Epithelial cell of esophagus (primary cell): ENCODE data around the gene SPN.
A peak's percentile ranks its signal among the peaks of the same experiment; 100 is the strongest.
"Not testable (repeated sequence)": the region's sequence is repeated elsewhere in the genome, so short reads cannot be mapped to it uniquely, and the experiment has no call there.

Experiments used
- DNase-seq: peaks from one replicate; pipeline ENCODE4 v3.0.0; 2010; ENCODE audit warnings: low read depth
- H3K4me3 ChIP-seq: 2 replicates; pipeline ENCODE4 v1.5.1; 2011; ENCODE audit warnings: mild to moderate bottlenecking, low read length, control low read depth
- CTCF ChIP-seq: IDR thresholded peaks from 2 replicates; pipeline ENCODE4 v1.5.1; 2011; ENCODE audit warnings: low read depth, mild to moderate bottlenecking, low read length, control low read depth, inconsistent platforms; ENCODE audit not compliant: insufficient read depth; ENCODE audit errors: missing control alignments

The SPN gene

DNA sequence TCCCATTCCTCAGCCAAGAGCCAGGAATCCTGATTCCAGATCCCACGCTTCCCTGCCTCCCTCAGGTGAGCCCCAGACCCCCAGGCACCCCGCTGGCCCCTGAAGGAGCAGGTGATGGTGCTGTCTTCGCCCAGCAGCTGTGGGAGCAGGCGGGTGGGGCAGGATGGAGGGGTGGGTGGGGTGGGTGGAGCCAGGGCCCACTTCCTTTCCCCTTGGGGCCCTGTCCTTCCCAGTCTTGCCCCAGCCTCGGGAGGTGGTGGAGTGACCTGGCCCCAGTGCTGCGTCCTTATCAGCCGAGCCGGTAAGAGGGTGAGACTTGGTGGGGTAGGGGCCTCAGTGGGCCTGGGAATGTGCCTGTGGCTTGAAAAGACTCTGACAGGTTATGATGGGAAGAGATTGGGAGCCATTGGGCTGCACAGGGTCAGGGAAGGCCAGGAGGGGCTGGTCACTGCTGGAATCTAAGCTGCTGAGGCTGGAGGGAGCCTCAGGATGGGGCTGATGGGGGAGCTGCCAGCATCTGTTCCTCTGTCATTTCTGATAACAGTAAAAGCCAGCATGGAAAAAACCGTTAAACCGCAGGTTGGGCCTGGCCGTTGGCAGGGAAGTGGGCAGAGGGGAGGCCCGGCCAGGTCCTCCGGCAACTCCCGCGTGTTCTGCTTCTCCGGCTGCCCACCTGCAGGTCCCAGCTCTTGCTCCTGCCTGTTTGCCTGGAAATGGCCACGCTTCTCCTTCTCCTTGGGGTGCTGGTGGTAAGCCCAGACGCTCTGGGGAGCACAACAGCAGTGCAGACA lies at the start of gene SPN:
Gene SPN, plus strand, starts transcription at position 232 of the 791 bp plus-strand sequence. Its CDS starts 482 bp downstream, at position 714.
- no peak for DNase-seq
- no peak for TF ChIP-seq CTCF
- no peak within 1 kb of the TSS for H3K4me3 ChIP-seq

- peak overlapping the region; percentile 61 for H3K4me3 ChIP-seq
- peak; percentile 82 for DNase-seq
Measured at GRCh38 chr16:29613307-29614057, 49.6 kb upstream of the SPN start.

GRCh38 chr16:29614691-29615314 lies 48.2 kb upstream of the SPN start:
- not testable (repeated sequence) for H3K4me3 ChIP-seq, DNase-seq

- DNase-seq, H3K4me3 ChIP-seq: not testable (repeated sequence)
Measured at GRCh38 chr16:29616127-29616526, 46.9 kb upstream of the SPN start.

- H3K4me3 ChIP-seq, DNase-seq: not testable (repeated sequence)
Measured at GRCh38 chr16:29620591-29620990, 42.5 kb upstream of the SPN start.

GRCh38 chr16:29622738-29623137 lies 40.3 kb upstream of the SPN start:
- H3K4me3 ChIP-seq, DNase-seq: not testable (repeated sequence)

GRCh38 chr16:29623253-29623652 lies 39.8 kb upstream of the SPN start:
- not testable (repeated sequence) for DNase-seq, H3K4me3 ChIP-seq

GRCh38 chr16:29625114-29625513 lies 37.9 kb upstream of the SPN start:
- H3K4me3 ChIP-seq, DNase-seq: not testable (repeated sequence)

- H3K4me3 ChIP-seq, DNase-seq: not testable (repeated sequence)
Measured at GRCh38 chr16:29626778-29627331, 36.2 kb upstream of the SPN start.

DNA sequence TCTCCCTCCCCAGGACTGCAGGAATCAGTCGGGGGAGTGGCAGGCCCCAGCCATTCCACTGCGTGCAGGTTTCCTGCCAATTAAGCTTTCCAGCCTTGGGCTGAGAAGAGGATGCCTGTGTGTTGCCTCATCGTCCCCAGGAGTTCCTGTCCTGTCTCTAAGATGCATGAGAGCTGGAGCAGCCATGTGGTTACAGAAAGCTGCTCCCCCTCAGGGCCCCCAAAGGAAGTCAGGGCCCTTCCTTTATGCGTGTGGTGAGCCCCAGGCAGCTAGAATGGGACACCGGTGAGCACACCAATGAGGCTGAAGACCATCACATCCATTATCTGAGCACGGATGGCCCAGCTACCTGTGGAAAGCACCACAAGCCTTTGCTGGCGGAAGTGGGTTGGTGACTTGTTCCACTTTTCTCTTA lies 35.4 kb upstream of the SPN start:
- not testable (repeated sequence) for H3K4me3 ChIP-seq, DNase-seq

- DNase-seq, H3K4me3 ChIP-seq: not testable (repeated sequence)
Measured at GRCh38 chr16:29628707-29629106, 34.3 kb upstream of the SPN start.

- not testable (repeated sequence) for H3K4me3 ChIP-seq
Measured at GRCh38 chr16:29629318-29629717, 33.7 kb upstream of the SPN start.

DNA sequence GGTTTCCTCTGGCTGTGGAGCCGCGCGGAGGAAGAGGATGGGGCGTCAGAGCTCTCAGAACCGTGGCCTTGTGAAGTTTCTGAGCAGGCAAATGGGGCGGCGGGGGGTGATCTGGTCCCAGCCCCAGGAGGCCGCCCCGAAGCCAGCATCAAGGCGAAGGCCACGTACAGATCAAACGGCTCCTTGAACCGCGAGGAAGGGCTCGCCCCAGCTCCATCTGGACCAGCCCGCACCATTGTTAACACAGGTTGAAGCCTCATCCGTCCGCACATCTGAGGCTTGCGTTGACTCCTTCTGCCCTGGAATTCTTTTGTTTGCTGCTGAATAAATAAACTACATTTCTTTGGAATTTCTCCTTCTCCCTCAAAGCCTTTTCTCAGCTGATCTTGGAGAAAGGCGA lies 31.4 kb upstream of the SPN start:
- not testable (repeated sequence) for H3K4me3 ChIP-seq, DNase-seq

More at GRCh38 chr16:29629318-29629717, 33.7 kb upstream of the SPN start:
- DNase-seq = not testable (repeated sequence)

- not testable (repeated sequence) for DNase-seq, H3K4me3 ChIP-seq
Measured at GRCh38 chr16:29635902-29636301, 27.1 kb upstream of the SPN start.

GRCh38 chr16:29636368-29636767 lies 26.7 kb upstream of the SPN start:
- DNase-seq, H3K4me3 ChIP-seq: not testable (repeated sequence)

- H3K4me3 ChIP-seq = not testable (repeated sequence)
Measured at GRCh38 chr16:29638751-29639150, 24.3 kb upstream of the SPN start.

More at GRCh38 chr16:29638751-29639150, 24.3 kb upstream of the SPN start:
- DNase-seq = not testable (repeated sequence)
